Adrenal gland (tissue), 12 donors: ENCODE measurements around the gene WIPF1. TPM values are rescaled to one million over a fixed set of nuclear protein-coding genes. Genes with fewer than 3 reads are reported as not detected.

Experiments
- DNase-seq, 7 donors: peaks; one replicate each; pipeline ENCODE4 v3.0.0-alpha.2; 2019 to 2020
- H3K27ac ChIP-seq, 5 donors: fragments of 200-600 bp; sonication (generic) in 4 of 5; 1 replicate in 3 of 5; 2 replicates in 2 of 5; pipeline versions ENCODE4 v1.5.1 to v1.8.0; 2016 to 2020; ENCODE audit warnings: mild to moderate bottlenecking in 1 of 5
- H3K27me3 ChIP-seq: fragments of 200-600 bp; 2 replicates; pipeline ENCODE4 v1.8.0; 2021
- H3K36me3 ChIP-seq, 2 donors: fragments of 200-600 bp; replicated peaks in 1 of 2; 1 replicate in 1 of 2; 2 replicates in 1 of 2; pipeline versions ENCODE4 v1.5.1 to v1.8.0; 2018 to 2022
- H3K4me1 ChIP-seq, 2 donors: fragments of 200-600 bp; replicated peaks in 1 of 2; 1 replicate in 1 of 2; 2 replicates in 1 of 2; pipeline versions ENCODE4 v1.5.1 to v1.8.0; 2018 to 2021
- H3K4me3 ChIP-seq, 4 donors: fragments of 200-600 bp; sonication (generic) in 3 of 4; one replicate each; pipeline ENCODE4 v1.5.1; 2016 to 2018
- H3K9me3 ChIP-seq, 3 donors: fragments of 200-600 bp; sonication (generic) in 1 of 3; replicated peaks in 1 of 3; 1 replicate in 2 of 3; 2 replicates in 1 of 3; pipeline versions ENCODE4 v1.5.1 to v1.8.0; 2016 to 2021
- POLR2A ChIP-seq, 2 donors: fragments of 450-650 bp; IDR thresholded peaks; one replicate each; pipeline ENCODE4 v1.6.1; 2017; ENCODE audit warnings: antibody characterized with exemption in 2 of 2, mild to moderate bottlenecking in 2 of 2, moderate library complexity in 1 of 2
- WGBS, 4 donors: extraction: QIAGEN DNeasy Blood & Tissue Kit in 2 of 4; methylation state at CpG; one replicate each; pipeline versions ENCODE4 v1.1.5 to v1.1.7; 2013 to 2017; 5-methylcytosine and 5-hydroxymethylcytosine counted together
- intact Hi-C, 2 donors: fragments of 100-400 bp; cut with DNase I; formaldehyde crosslinking; loops; one replicate each; pipeline versions ENCODE4 v1.14.1 to v1.15.0; 2022 to 2023
- polyA plus RNA-seq, 3 donors: library from polyadenylated mRNA; stranded (reverse); fragments of 200-250 nt in 2 of 3; fragments of 350-450 nt in 1 of 3; fragmentation: Illumina TruSeq in 1 of 3; extraction: RNeasy Lipid Tissue Mini Kit (QIAGEN cat#74804) in 1 of 3; gene quantifications; one replicate each; pipeline ENCODE4 v1.2.3, GENCODE V29; 2013 to 2014
- total RNA-seq, 9 donors: library from RNA; depleted of rRNA in 4 of 9; stranded (reverse); fragments of >200 nt in 4 of 9; fragments of 120-200 nt in 1 of 9; fragmentation: NEBNext Ultra II Directional in 1 of 9; extraction: Animal tissue kit (Norgen Biotek cat#: 25700) in 1 of 9; gene quantifications; one replicate each; pipeline versions ENCODE4 v1.1.0 to v1.2.4, GENCODE V29; 2013 to 2023
- TF ChIP-seq, protein P1 (sequence below), 6 experiments: fragments of 450-650 bp in 4 of 6; fragments of 200-600 bp in 2 of 6; sonication (generic) in 1 of 6; IDR thresholded peaks; 1 replicate in 5 of 6; 2 replicates in 1 of 6; pipeline versions ENCODE4 v1.5.1 to v1.8.0; 2016 to 2021; ENCODE audit warnings: antibody characterized with exemption in 6 of 6, mild to moderate bottlenecking in 2 of 6, moderate library complexity in 1 of 6
- donor health status: healthy with polysubstance abuse.
- donor health status: Bipolar disorder and iron deficiency.
- donor health status: DM: yes; HTN: yes; CAD: no.
- donor health status: DM: no; HTN: no; CAD: no.
- donor health status: DM: no; HTN: no; CAD: no.
- donor health status: DM: yes; HTN: yes; CAD: no.

Gene WIPF1
- total and polyA plus RNA-seq, 12 donors = 4.8 to 42.4 (median 24.6) TPM

DNA sequence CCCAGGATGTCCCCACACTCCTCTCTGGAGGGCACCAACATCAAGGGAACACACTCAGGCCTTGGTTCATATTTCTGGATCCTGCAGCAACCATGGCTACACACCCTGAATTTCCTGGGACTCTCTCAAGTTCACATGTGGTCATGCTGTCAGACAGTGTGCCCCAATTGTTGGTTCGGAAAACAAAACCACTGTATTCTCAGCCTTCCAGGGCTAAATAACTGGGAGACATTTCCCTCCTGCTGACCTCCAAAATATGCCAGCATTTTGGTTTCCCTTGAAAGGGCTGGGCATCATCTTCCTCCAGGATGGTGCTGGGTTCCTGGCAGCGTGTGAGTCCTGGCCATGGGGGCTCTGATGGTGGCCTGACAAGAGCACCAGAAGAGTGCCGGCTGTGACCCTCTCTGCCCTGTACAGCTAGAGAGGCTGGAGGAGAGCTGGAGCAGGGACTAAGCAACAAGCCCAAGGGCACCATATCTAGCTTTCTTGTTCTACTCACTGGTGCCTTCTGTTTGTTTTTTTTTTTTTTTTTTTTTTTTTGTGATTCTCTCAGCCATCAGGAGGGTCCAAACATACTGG lies 37.5 kb upstream of the WIPF1 start:
- Histone ChIP-seq H3K27me3 (no peaks in the 10 kb centered on the region), H3K4me3 (no peak overlapping the region), H3K27ac (peak overlapping the region in 3 of 5 donors; percentile 39 to 73 (median 67)), H3K36me3 (no peaks in the 10 kb centered on the region), H3K9me3 (no peaks in the 10 kb centered on the region), H3K4me1 (peaks cover 0 to 6% of the 10 kb centered on the region in 2 donors)
- 89 to 95% (median 90%) methylated on average over 3 of the region's 3 CpGs for WGBS, 4 donors
- TF ChIP-seq POLR2A (IDR thresholded peaks at IDR 0.05) = no peak
- TF ChIP-seq, protein P1, sequence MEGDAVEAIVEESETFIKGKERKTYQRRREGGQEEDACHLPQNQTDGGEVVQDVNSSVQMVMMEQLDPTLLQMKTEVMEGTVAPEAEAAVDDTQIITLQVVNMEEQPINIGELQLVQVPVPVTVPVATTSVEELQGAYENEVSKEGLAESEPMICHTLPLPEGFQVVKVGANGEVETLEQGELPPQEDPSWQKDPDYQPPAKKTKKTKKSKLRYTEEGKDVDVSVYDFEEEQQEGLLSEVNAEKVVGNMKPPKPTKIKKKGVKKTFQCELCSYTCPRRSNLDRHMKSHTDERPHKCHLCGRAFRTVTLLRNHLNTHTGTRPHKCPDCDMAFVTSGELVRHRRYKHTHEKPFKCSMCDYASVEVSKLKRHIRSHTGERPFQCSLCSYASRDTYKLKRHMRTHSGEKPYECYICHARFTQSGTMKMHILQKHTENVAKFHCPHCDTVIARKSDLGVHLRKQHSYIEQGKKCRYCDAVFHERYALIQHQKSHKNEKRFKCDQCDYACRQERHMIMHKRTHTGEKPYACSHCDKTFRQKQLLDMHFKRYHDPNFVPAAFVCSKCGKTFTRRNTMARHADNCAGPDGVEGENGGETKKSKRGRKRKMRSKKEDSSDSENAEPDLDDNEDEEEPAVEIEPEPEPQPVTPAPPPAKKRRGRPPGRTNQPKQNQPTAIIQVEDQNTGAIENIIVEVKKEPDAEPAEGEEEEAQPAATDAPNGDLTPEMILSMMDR (IDR thresholded peaks at IDR 0.05) = no peak
- intact Hi-C loops = no loop called here
- no peak for DNase-seq

DNA sequence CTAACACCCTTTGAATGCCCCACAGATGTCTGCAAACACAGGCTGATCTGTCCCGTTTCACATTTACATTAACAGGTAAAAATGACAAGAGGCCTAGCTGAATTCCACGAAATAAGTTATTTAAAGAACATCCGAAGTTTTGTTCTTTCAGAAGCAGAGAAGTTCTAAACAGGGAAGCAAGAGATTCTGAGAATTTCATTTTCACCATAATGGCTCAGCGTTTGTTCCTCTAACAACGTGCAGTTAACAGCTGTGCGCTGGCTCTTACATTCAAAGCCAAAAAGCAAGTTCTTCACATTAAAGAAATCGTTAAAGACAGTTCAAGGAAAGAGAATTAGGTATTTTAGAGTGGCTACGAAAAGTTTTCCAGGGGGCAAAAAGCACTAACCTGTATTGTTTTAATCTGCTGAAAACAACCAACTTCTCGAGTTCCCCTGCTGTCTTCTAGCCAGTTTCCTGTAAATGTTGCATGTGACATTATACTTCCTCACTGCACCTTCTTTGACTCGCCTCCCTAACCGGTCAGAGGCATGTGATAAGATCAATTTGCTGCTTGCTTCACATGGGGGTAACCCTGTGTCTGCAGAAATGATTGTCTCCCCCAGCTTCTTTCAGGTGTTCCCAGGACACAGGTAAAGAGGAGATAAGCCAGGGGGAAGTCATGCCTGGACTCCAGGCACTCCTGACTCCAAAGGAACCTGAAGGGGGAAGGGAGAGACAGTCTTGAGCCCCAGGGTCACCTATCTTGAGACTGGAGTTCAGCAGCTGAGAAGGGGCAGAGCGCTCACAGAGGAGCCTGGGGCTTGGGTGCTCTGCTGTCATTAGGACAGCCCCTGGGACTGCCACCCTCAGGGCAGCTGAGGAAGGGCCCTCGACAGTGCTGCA lies 36.8 kb upstream of the WIPF1 start:
- 66 to 70% (median 68%) methylated on average over 11 to 13 of the region's 13 CpGs for WGBS, 4 donors
- Histone ChIP-seq H3K4me1 (peaks cover 0 to 10% of the 10 kb centered on the region in 2 donors), H3K27me3 (no peaks in the 10 kb centered on the region), H3K36me3 (no peaks in the 10 kb centered on the region), H3K9me3 (no peaks in the 10 kb centered on the region), H3K27ac (peak overlapping the region in 4 of 5 donors; percentile 39 to 73 (median 53)), H3K4me3 (peak overlapping the region in 1 of 4 donors; percentile 35)
- TF ChIP-seq, protein P1 (IDR thresholded peaks at IDR 0.05) = no peak
- TF ChIP-seq POLR2A (IDR thresholded peaks at IDR 0.05) = peak in 1 of 2 donors; percentile 9
- intact Hi-C loops = no loop called here
- peak in 1 of 7 donors; percentile 15 for DNase-seq

DNA sequence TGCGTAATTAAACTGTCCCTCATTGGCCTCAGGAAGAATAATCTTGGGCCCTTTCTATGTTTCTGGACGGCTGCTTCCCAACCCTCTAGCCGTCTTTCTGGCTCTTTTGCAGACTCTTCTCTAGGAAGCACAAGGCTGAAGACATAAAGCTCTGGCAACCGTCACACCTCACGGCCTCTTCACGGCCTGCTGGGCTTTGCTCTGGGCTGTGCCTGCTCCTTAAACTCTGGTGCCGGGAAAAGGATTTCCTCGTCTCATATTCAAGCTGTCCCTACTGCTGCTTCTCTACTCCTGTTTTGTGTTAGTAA lies 36.0 kb upstream of the WIPF1 start:
- peak overlapping the region in 1 of 4 donors; percentile 35 for H3K4me3 ChIP-seq
- peak overlapping the region in 3 of 5 donors; percentile 39 to 73 (median 67) for H3K27ac ChIP-seq
- intact Hi-C loops = no loop called here
- no peak for DNase-seq
- 60 to 69% (median 67%) methylated on average over 8 of the region's 8 CpGs for WGBS, 4 donors
- no peaks in the 10 kb centered on the region for H3K36me3 ChIP-seq
- H3K27me3 ChIP-seq = no peaks in the 10 kb centered on the region
- H3K9me3 ChIP-seq = no peaks in the 10 kb centered on the region
- TF ChIP-seq, protein P1 (IDR thresholded peaks at IDR 0.05) = no peak
- no peak for TF ChIP-seq POLR2A (IDR thresholded peaks at IDR 0.05)
- peaks cover 0 to 10% of the 10 kb centered on the region in 2 donors for H3K4me1 ChIP-seq

DNA sequence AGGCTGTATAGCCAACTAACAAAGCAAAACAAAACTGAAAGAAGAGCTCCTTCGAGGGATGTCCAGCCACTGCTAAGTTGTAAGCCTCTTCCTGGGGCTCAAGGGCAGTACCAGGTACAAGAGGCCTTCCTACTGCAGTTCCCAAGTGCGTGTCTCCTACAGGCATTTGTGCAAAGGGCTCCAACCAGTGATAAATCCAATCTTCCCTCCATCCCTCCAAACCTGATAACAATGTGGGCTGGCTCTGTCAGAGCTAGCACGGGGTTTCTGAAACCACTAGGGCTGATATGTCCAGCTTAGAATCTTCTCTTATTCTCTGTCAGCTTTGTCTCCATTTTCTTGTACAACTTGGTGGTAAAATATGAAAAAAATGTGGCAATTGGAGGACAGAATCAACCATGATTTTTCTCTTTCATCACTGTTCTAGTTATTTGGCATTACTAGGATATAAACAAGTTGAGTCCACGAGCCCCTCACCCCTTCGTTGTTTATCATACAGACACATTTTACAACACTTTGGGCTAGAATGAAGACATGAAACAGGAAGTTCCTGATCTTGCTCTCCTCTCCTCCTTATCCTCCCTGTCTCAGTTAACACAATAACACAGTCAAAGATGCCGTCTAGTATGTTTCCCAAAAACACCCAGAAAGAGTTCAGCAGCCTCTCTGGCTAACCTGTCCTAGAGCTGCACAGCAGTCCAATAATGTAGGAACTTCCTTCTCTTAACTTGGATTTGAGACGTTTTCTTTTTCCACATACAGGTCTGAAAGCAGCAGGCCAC lies 35.4 kb upstream of the WIPF1 start:
- peaks cover 0 to 10% of the 10 kb centered on the region in 2 donors for H3K4me1 ChIP-seq
- WGBS, 4 donors = 50 to 54% (median 51%) methylated on average over 7 of the region's 7 CpGs
- peak overlapping the region in 1 of 4 donors; percentile 35 for H3K4me3 ChIP-seq
- H3K9me3 ChIP-seq = no peaks in the 10 kb centered on the region
- H3K27ac ChIP-seq = peak overlapping the region in 3 of 5 donors; percentile 39 to 73 (median 67)
- H3K36me3 ChIP-seq = no peaks in the 10 kb centered on the region
- intact Hi-C loops = no loop called here
- TF ChIP-seq POLR2A (IDR thresholded peaks at IDR 0.05) = no peak
- TF ChIP-seq, protein P1 (IDR thresholded peaks at IDR 0.05) = no peak
- no peaks in the 10 kb centered on the region for H3K27me3 ChIP-seq
- DNase-seq = no peak
